H1 (cell line): ENCODE measurements around the gene TMEM161B. TPM values are rescaled to one million over a fixed set of nuclear protein-coding genes. Genes with fewer than 3 reads are reported as not detected.

Experiments
- CTCF ChIA-PET: fragments of 300-600 bp; sonication (Branson Sonifier 250); formaldehyde crosslinking; loops from one replicate; lab custom pipeline; 2021; ENCODE audit not compliant: partially characterized antibody; lab: Charles Lee
- POLR2A ChIA-PET: fragments of 300-600 bp; sonication (Branson Sonifier 250); formaldehyde crosslinking; loops from one replicate; lab custom pipeline; 2021; ENCODE audit warnings: inconsistent platforms; ENCODE audit not compliant: partially characterized antibody; lab: Charles Lee
- DNase-seq, 2 experiments: peaks; one replicate each; pipeline versions ENCODE4 v3.0.0 to v3.0.0-alpha.2; 2010 to 2022; ENCODE audit warnings: low spot score in 2 of 2, low read depth in 1 of 2, mixed read lengths in 1 of 2
- FAIRE-seq: peaks from 2 replicates; lab custom pipeline; 2011; peaks lifted over from hg19 to GRCh38; lab: Jason Lieb, UNC
- H2AFZ ChIP-seq: 2 replicates; pipeline ENCODE4 v1.8.1; 2012; ENCODE audit warnings: low read length, inconsistent platforms
- H2AK5ac ChIP-seq: 2 replicates; pipeline ENCODE4 v1.6.1; 2013; ENCODE audit warnings: low read depth, low read length
- H2BK120ac ChIP-seq: replicated peaks from 2 replicates; pipeline ENCODE3; 2013; ENCODE audit warnings: low read depth, low read length, inconsistent platforms
- H2BK12ac ChIP-seq: 2 replicates; pipeline ENCODE4 v1.6.1; 2013; ENCODE audit warnings: low read depth, low read length
- H2BK15ac ChIP-seq: 2 replicates; pipeline ENCODE4 v1.6.1; 2013; ENCODE audit warnings: low read length
- H2BK20ac ChIP-seq: 2 replicates; pipeline ENCODE4 v1.6.1; 2013; ENCODE audit warnings: low read length
- H2BK5ac ChIP-seq: 2 replicates; pipeline ENCODE4 v1.6.1; 2013; ENCODE audit warnings: low read depth, low read length
- H3K14ac ChIP-seq: 2 replicates; pipeline ENCODE4 v1.6.1; 2013; ENCODE audit warnings: inconsistent platforms; ENCODE audit not compliant: insufficient read length
- H3K18ac ChIP-seq: 2 replicates; pipeline ENCODE4 v1.6.1; 2013; ENCODE audit warnings: low read length; ENCODE audit errors: extremely low read depth
- H3K23ac ChIP-seq: 2 replicates; pipeline ENCODE4 v1.6.1; 2013; ENCODE audit warnings: inconsistent platforms; ENCODE audit not compliant: insufficient read length
- H3K23me2 ChIP-seq: 2 replicates; pipeline ENCODE4 v1.6.1; 2013; ENCODE audit warnings: low read depth, low read length
- H3K27ac ChIP-seq: 2 replicates; pipeline ENCODE4 v1.6.1; 2011; ENCODE audit warnings: low read depth, low read length, inconsistent platforms
- H3K27me3 ChIP-seq, 4 experiments: replicated peaks in 1 of 4; 1 replicate in 1 of 4; 2 replicates in 3 of 4; pipeline versions ENCODE4 v1.6.1 to v1.8.1; 2011 to 2013; ENCODE audit warnings: low read length in 3 of 4, mild to moderate bottlenecking in 3 of 4, inconsistent platforms in 2 of 4, mixed read lengths in 2 of 4, moderate library complexity in 1 of 4; ENCODE audit not compliant: control insufficient read depth in 3 of 4, insufficient read depth in 3 of 4; ENCODE audit errors: extremely low read depth in 1 of 4
- H3K36me3 ChIP-seq, 4 experiments: 2 replicates each; pipeline versions ENCODE4 v1.6.1 to v1.8.1; 2011 to 2013; ENCODE audit warnings: mild to moderate bottlenecking in 4 of 4, low read length in 3 of 4, moderate library complexity in 2 of 4, control low read depth in 1 of 4, inconsistent platforms in 1 of 4; ENCODE audit not compliant: insufficient read depth in 4 of 4, control insufficient read depth in 2 of 4
- H3K4ac ChIP-seq: replicated peaks from 2 replicates; pipeline ENCODE3; 2013; ENCODE audit warnings: low read length, low read depth, mixed read lengths, inconsistent platforms; ENCODE audit not compliant: insufficient read length
- H3K4me1 ChIP-seq, 4 experiments: replicated peaks in 1 of 4; 1 replicate in 1 of 4; 2 replicates in 3 of 4; pipeline versions ENCODE4 v1.6.1 to v1.8.1; 2011 to 2013; ENCODE audit warnings: low read length in 3 of 4, inconsistent platforms in 2 of 4, mixed read lengths in 1 of 4; ENCODE audit not compliant: insufficient read depth in 4 of 4, control insufficient read depth in 3 of 4
- H3K4me2 ChIP-seq, 2 experiments: 2 replicates each; pipeline versions ENCODE4 v1.6.1 to v1.8.1; 2011 to 2013; ENCODE audit warnings: low read depth in 2 of 2, low read length in 2 of 2, control low read depth in 1 of 2, inconsistent platforms in 1 of 2, mild to moderate bottlenecking in 1 of 2; ENCODE audit not compliant: insufficient read depth in 1 of 2
- H3K4me3 ChIP-seq, 4 experiments: fragments of 200-600, 300-600 bp in 1 of 4; sonication (generic), shearing (Covaris generic), sonication (Bioruptor Twin) in 1 of 4; 2 replicates each; pipeline versions ENCODE4 v1.5.1 to v1.8.1; 2011 to 2016; ENCODE audit warnings: low read length in 4 of 4, low read depth in 3 of 4, control low read depth in 2 of 4, inconsistent platforms in 2 of 4, mild to moderate bottlenecking in 2 of 4, mixed read lengths in 1 of 4, moderate library complexity in 1 of 4; ENCODE audit not compliant: insufficient read depth in 2 of 4; ENCODE audit errors: extremely low read depth in 1 of 4
- H3K56ac ChIP-seq: replicated peaks from 2 replicates; pipeline ENCODE3; 2013; ENCODE audit warnings: low read depth, mild to moderate bottlenecking, mixed read lengths, low read length, inconsistent platforms; ENCODE audit not compliant: insufficient read length
- H3K79me1 ChIP-seq: 2 replicates; pipeline ENCODE4 v1.6.1; 2013; ENCODE audit warnings: low read depth, low read length, control low read depth
- H3K79me2 ChIP-seq, 2 experiments: 2 replicates each; pipeline versions ENCODE4 v1.6.1 to v1.8.1; 2012 to 2013; ENCODE audit warnings: low read length in 2 of 2, mild to moderate bottlenecking in 2 of 2, inconsistent platforms in 1 of 2; ENCODE audit not compliant: insufficient read depth in 2 of 2, control insufficient read depth in 1 of 2
- H3K9ac ChIP-seq, 4 experiments: replicated peaks in 1 of 4; 1 replicate in 1 of 4; 2 replicates in 3 of 4; pipeline versions ENCODE4 v1.6.1 to v1.8.1; 2011 to 2013; ENCODE audit warnings: low read depth in 3 of 4, low read length in 3 of 4, control low read depth in 2 of 4, mild to moderate bottlenecking in 2 of 4, moderate library complexity in 2 of 4, inconsistent platforms in 1 of 4; ENCODE audit errors: extremely low read depth in 1 of 4
- H3K9me3 ChIP-seq, 2 experiments: 2 replicates each; pipeline versions ENCODE4 v1.6.1 to v1.8.1; 2012 to 2013; ENCODE audit warnings: mild to moderate bottlenecking in 2 of 2, moderate library complexity in 2 of 2, control low read depth in 1 of 2, inconsistent platforms in 1 of 2, low read depth in 1 of 2, low read length in 1 of 2, mixed read lengths in 1 of 2; ENCODE audit not compliant: insufficient read depth in 2 of 2
- H4K20me1 ChIP-seq, 2 experiments: replicated peaks in 1 of 2; 2 replicates each; pipeline versions ENCODE3 to v1.8.1; 2011 to 2013; ENCODE audit warnings: inconsistent platforms in 2 of 2, low read length in 2 of 2, mild to moderate bottlenecking in 1 of 2; ENCODE audit not compliant: insufficient read depth in 2 of 2, control insufficient read depth in 1 of 2
- H4K5ac ChIP-seq: 2 replicates; pipeline ENCODE4 v1.6.1; 2013; ENCODE audit warnings: low read length, low read depth, mixed read lengths, inconsistent platforms; ENCODE audit not compliant: insufficient read length
- H4K8ac ChIP-seq: 2 replicates; pipeline ENCODE4 v1.8.0; 2013; ENCODE audit warnings: mild to moderate bottlenecking, moderate library complexity, low read length, inconsistent platforms; ENCODE audit not compliant: insufficient read depth; ENCODE audit errors: extremely low read depth
- H4K91ac ChIP-seq: replicated peaks from 2 replicates; pipeline ENCODE3; 2013; ENCODE audit warnings: low read length, mixed read lengths, inconsistent platforms; ENCODE audit not compliant: insufficient read length
- EGR1 ChIP-seq: IDR thresholded peaks from 2 replicates; pipeline ENCODE4 v1.6.1; 2011; ENCODE audit warnings: low read depth, low read length, borderline replicate concordance
- HDAC2 ChIP-seq, 2 experiments: fragments of 300-600 bp in 1 of 2; sonication (generic) in 1 of 2; IDR thresholded peaks; 2 replicates each; pipeline ENCODE4 v1.6.1; 2011 to 2012; ENCODE audit warnings: low read depth in 2 of 2, low read length in 2 of 2, mild to moderate bottlenecking in 2 of 2, moderate library complexity in 2 of 2, borderline replicate concordance in 1 of 2, inconsistent platforms in 1 of 2
- JUND ChIP-seq: IDR thresholded peaks from 2 replicates; pipeline ENCODE4 v1.6.1; 2011; ENCODE audit warnings: mild to moderate bottlenecking, improper control_type of control experiment, low read length
- RNF2 ChIP-seq: fragments of 200-900, 300-1000 bp; sonication (generic); IDR thresholded peaks from 2 replicates; pipeline ENCODE4 v1.7.1; 2016; ENCODE audit warnings: borderline replicate concordance, low read depth, mild to moderate bottlenecking, antibody characterized with exemption, low read length; ENCODE audit not compliant: poor library complexity, severe bottlenecking; ENCODE audit errors: missing control alignments
- WGBS, 2 experiments: shearing (Covaris generic) in 1 of 2; methylation state at CpG; one replicate each; pipeline versions ENCODE4 v1.1.6 to v1.1.7; 2013 to 2015; ENCODE audit warnings: low lambda C conversion rate in 2 of 2, mixed read lengths in 2 of 2, inconsistent platforms in 1 of 2, low coverage in 1 of 2, missing lambda C conversion rate in 1 of 2; ENCODE audit not compliant: insufficient replicate concordance in 2 of 2, insufficient coverage in 1 of 2, insufficient read length in 1 of 2; ENCODE audit errors: extremely low coverage in 1 of 2, missing lambda C conversion rate in 1 of 2; 5-methylcytosine and 5-hydroxymethylcytosine counted together
- polyA plus RNA-seq, 7 experiments: library from polyadenylated mRNA; depleted of rRNA in 3 of 7; stranded (reverse) in 5 of 7; unstranded in 2 of 7; fragments of >200 nt in 5 of 7; fragments of 200-250 nt in 2 of 7; gene quantifications; 1 replicate in 5 of 7; 2 replicates in 1 of 7; 4 replicates in 1 of 7; pipeline versions ENCODE4 v1.2.1 to v1.2.3, GENCODE V29; 2011 to 2013; ENCODE audit warnings: missing spikeins in 2 of 7, mixed read lengths in 2 of 7
- total RNA-seq: library from RNA; stranded (reverse); fragmentation: NEBNext Ultra II Directional; extraction: Animal tissue kit (Norgen Biotek cat#: 25700); gene quantifications from 2 replicates; pipeline ENCODE4 v1.2.1, GENCODE V29; 2021
- TF ChIP-seq, protein P1 (sequence below), 3 experiments: IDR thresholded peaks; 1 replicate in 2 of 3; 2 replicates in 1 of 3; pipeline versions ENCODE4 v1.5.1 to v1.6.1; 2011; ENCODE audit warnings: low read length in 3 of 3, mild to moderate bottlenecking in 3 of 3, inconsistent platforms in 2 of 3, low read depth in 1 of 3, moderate library complexity in 1 of 3; ENCODE audit not compliant: insufficient read depth in 1 of 3; ENCODE audit errors: control extremely low read depth in 1 of 3

TMEM161B gene
- total and polyA plus RNA-seq, 2 of the 8 experiments (the other 6 are each of a cell fraction or from before 2014, with no cell fraction given): 7.4 to 13.8 TPM

DNA sequence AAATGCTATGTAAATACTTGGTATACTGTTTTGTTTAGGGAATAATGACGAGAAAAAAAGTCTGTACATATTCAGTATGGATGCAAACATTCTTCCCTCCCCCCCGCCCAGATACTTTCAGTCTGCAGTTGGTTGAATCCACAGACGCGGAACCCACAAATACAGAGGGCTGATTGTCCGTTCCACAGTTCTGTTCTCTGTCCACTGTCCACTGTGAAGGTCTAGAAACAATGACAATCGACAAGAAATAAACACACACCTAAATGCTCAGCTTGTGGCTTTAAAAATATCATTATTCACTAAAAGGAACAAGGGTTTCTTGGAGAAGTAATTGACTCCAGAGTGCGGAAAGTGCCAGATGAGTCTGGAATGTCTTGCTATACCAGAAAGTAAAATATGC lies 109.1 kb downstream of the TMEM161B start:
- Histone ChIP-seq H3K27me3 (no peaks in the 10 kb centered on the region), H2AK5ac (no peak overlapping the region), H3K27ac (no peak overlapping the region), H3K36me3 (no peaks in the 10 kb centered on the region), H3K9ac (no peak overlapping the region), H2BK120ac (no peak overlapping the region), H2BK20ac (no peak overlapping the region), H3K14ac (no peak overlapping the region), H2BK5ac (no peak overlapping the region), H3K4me1 (no peaks in the 10 kb centered on the region), H2BK12ac (no peak overlapping the region), H4K20me1 (no peaks in the 10 kb centered on the region), H3K79me1 (no peaks in the 10 kb centered on the region), H3K4me2 (no peak overlapping the region), H3K23ac (no peak overlapping the region), H2AFZ (no peak overlapping the region), H3K79me2 (no peaks in the 10 kb centered on the region), H4K5ac (no peak overlapping the region), H4K8ac (no peak overlapping the region), H3K4me3 (no peak overlapping the region), H4K91ac (no peak overlapping the region), H3K23me2 (no peaks in the 10 kb centered on the region; the same call in 1 of the 2 replicates), H3K18ac (no peak overlapping the region), H3K9me3 (no peaks in the 10 kb centered on the region), H2BK15ac (no peak overlapping the region), H3K56ac (no peak overlapping the region), H3K4ac (no peak overlapping the region)
- 89% methylated on average over 7 of the region's 7 CpGs; no CpG with 5 or more reads in 1 of the 2 experiments for WGBS, 2 experiments
- ChIA-PET CTCF (no interaction called here), POLR2A (no interaction called here)
- FAIRE-seq (no peak), DNase-seq (no peak)
- no peak for TF ChIP-seq RNF2
- no peak for TF ChIP-seq EGR1
- TF ChIP-seq JUND: no peak
- TF ChIP-seq, protein P1, sequence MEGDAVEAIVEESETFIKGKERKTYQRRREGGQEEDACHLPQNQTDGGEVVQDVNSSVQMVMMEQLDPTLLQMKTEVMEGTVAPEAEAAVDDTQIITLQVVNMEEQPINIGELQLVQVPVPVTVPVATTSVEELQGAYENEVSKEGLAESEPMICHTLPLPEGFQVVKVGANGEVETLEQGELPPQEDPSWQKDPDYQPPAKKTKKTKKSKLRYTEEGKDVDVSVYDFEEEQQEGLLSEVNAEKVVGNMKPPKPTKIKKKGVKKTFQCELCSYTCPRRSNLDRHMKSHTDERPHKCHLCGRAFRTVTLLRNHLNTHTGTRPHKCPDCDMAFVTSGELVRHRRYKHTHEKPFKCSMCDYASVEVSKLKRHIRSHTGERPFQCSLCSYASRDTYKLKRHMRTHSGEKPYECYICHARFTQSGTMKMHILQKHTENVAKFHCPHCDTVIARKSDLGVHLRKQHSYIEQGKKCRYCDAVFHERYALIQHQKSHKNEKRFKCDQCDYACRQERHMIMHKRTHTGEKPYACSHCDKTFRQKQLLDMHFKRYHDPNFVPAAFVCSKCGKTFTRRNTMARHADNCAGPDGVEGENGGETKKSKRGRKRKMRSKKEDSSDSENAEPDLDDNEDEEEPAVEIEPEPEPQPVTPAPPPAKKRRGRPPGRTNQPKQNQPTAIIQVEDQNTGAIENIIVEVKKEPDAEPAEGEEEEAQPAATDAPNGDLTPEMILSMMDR (IDR thresholded peaks at IDR 0.05; ENCODE audit: control extremely low read depth in 1 of 3, insufficient read depth in 1 of 3, low read depth in 1 of 3, low read length in 3 of 3): no peak
- no peak for TF ChIP-seq HDAC2 (IDR thresholded peaks at IDR 0.05; ENCODE audit: borderline replicate concordance in 1 of 2, low read depth in 2 of 2, low read length in 2 of 2)
